Measurements from ENCODE around the gene CACNA1A.

The CACNA1A gene

DNA sequence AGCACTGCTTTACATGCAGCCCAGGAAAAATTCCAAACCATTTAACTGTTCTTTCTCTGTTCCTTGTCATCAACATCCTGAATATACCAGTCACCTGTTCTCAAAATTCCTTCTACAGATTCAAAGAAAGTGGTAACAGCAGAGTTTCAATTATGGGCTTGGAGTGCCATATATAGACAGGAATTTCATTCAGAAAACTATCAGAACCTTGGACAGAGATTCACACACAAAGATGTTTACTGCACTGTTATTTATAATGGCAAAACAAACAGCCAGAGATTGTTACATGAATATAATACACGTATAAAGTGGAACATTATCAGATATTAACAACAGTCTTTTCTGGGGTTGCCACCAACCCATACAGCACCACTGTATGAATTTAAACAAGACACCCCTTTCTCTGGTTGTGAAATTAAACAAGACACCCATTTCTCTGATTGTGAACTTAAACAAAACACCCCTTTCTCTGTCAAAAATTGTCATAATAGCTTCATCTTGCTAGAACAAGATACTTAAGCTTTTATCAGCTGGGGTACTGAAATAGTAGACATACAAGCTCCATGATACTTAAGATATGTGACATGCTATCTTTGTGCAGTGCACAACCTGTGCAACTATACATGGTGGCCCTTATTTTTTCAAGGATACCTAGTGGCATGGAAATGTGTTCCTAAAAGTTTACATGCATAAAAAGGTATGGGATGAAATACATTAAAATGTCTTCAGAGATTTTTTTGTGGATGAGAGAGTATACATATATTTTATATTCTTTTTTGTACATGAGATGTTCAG is 12.6 kb downstream of the CACNA1A start:
- no peak for FAIRE-seq

DNA sequence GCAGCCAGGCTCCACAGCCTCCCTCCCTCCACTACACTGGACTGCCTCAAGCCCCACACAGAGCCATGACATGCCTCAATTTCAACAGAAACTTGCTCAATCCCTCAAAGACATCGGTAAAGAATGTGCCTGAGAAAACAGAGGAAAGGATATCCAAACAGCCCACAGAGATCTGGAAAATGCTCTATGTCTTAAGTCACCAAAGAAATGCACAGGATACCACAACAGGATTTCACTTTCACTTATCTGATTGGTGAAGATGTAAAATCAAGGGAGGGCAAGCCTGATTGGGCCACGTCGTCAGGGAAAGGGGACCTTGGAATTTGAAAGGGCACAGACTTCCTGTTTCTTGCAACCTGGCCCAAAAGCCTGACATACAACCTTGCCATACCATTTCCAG is 14.2 kb downstream of the CACNA1A start:
- no peak for FAIRE-seq

GRCh38 chr19:13487985-13488384 is 18.3 kb downstream of the CACNA1A start:
- no peak for FAIRE-seq

DNA sequence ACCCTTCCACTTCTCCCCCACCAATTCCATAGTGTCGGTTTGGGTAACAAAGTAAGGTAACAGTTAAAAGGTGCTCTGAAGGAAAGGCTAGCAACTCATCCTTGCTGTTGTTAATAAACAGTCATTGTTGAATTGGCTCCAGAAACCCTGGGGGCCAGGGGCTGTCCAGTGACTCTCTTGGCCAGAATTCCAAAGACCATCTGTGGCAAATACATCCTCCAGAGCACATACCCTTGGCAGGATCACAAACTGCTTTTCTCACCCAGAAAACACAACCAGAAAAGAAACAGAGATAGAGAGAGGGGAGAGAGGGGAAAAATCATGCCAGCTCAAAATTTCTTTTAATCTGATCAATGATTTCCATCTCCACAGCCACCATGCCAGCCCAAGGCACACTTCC is 22.1 kb downstream of the CACNA1A start:
- no peak for FAIRE-seq

- no peak for FAIRE-seq
These were observed 23.1 kb downstream of the CACNA1A start for GRCh38 chr19:13483215-13483614.

GRCh38 chr19:13478576-13478975 is 27.7 kb downstream of the CACNA1A start:
- FAIRE-seq, result no peak

- FAIRE-seq, result no peak
These were observed 30.2 kb downstream of the CACNA1A start for GRCh38 chr19:13476071-13476470.

- FAIRE-seq, result no peak
These were observed 31.2 kb downstream of the CACNA1A start for GRCh38 chr19:13475044-13475443.

GRCh38 chr19:13466697-13467096 is 39.6 kb downstream of the CACNA1A start:
- no peak for FAIRE-seq

DNA sequence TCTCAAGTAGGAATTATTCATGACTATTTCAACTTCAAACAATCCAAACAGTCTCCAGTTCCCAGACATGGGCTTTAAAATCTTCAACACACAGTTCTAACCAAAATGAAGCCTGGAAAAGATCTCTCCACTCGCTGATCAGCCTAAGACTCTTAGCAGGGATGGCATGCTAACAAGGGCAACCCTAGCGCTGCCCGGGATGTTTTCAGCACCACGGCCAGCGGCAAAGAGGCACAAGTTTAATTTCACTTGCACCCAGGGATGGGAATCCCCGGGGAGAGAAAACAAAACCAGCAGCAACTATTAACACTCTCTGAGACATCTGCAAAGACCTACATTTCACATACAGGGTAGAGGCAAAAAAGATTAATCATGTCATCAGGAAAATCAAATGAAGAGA is 43.0 kb downstream of the CACNA1A start:
- FAIRE-seq, result no peak

DNA sequence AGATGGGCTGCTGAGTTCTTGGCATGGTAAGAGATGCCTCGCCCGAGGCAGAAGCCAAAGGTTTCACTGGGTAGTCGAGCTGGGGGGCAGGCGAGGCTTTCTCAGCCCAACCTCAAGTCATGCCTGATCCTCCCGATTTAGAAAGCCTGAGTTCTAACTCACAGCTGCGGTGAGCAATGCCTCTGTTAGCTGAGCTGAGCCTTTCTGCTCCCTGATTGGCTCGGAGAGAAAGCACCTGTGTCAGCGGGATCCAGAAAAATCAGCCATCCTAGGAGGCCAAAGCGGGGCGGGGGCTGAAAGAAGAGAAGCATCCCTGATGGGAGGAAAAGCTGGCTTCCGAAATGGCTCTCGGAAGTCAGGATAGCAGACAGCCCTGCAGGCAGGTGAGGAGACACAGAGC is 44.7 kb downstream of the CACNA1A start:
- no peak for FAIRE-seq

DNA sequence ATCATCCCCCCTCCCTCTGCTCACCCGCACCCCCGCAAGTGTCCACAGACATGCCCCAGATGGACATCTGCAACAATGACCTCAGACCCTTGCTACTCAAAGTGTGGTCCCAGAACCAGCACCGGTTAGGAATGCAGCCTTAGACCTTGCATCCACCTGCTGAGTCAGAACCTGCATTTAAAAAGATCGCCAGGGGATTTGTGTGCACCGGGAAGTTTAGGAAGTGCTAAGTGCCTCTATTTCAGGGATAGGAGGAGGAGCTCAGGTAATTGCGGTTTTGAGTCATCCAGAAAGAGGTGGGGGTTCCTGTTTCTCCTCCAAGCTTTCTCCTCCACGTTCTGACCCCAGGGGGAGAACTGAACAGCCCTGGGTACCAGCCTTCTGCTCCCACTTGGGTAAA is 46.2 kb downstream of the CACNA1A start:
- no peak for FAIRE-seq

DNA sequence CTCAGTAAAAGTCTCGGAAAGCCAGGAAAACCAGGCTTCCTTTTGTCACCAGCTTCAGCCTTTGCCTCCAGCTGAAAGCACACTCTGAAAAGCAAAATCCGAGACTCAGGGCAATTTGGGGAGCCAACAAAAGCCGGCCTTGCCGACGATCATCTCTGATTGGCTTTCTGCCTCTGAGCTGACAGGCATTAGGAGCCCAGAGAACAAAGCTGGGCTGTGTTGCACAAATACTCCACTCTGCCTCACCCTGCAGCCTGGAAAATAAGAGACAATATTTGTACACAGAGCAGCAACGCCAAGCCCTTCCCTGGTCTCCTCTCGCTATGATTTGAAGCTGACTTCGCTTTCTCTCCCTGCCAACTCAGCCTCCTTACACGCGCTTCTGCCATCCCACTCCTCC is 46.9 kb downstream of the CACNA1A start:
- FAIRE-seq, result no peak

GRCh38 chr19:13451434-13451995 is 54.8 kb downstream of the CACNA1A start:
- no peak for FAIRE-seq

- FAIRE-seq, result no peak
These were observed 58.3 kb downstream of the CACNA1A start for GRCh38 chr19:13447978-13448377.

GRCh38 chr19:13441810-13442512 is 64.3 kb downstream of the CACNA1A start:
- FAIRE-seq, result no peak

GRCh38 chr19:13437919-13438618 is 68.2 kb downstream of the CACNA1A start:
- FAIRE-seq, result no peak

- no peak for FAIRE-seq
These were observed 69.9 kb downstream of the CACNA1A start for GRCh38 chr19:13436352-13436751.

- no peak for FAIRE-seq
These were observed 75.3 kb downstream of the CACNA1A start for GRCh38 chr19:13430790-13431582.

GRCh38 chr19:13429563-13429962 is 76.7 kb downstream of the CACNA1A start:
- FAIRE-seq, result no peak

GRCh38 chr19:13428352-13428751 is 77.9 kb downstream of the CACNA1A start:
- no peak for FAIRE-seq

GRCh38 chr19:13427273-13428051 is 78.8 kb downstream of the CACNA1A start:
- no peak for FAIRE-seq

Data from endometrium (tissue), 2 donors.